GM12878 (cell line): ENCODE measurements around the gene RAB6D. TPM values are rescaled to one million over a fixed set of nuclear protein-coding genes. Genes with fewer than 3 reads are reported as not detected.

Experiments
- ATAC-seq: fragments of 200-7000 bp; cut with Tn5 transposase; 3 replicates; pipeline ENCODE4 v1.9.1; 2020; ENCODE audit warnings: mild to moderate bottlenecking, moderate library complexity
- BruUV-seq: library from RNA; stranded (reverse); fragments of 400-500 nt; replicated peaks from 2 replicates; lab custom pipeline; 2021; lab: Mats Ljungman, UMichigan
- CTCF ChIA-PET: fragments of 300-600 bp; sonication (Branson Sonifier 250); formaldehyde crosslinking; extraction: SDS; loops from one replicate; lab custom pipeline; 2021; ENCODE audit warnings: inconsistent platforms; lab: Yijun Ruan, JAX
- POLR2A ChIA-PET: fragments of 350-600 bp; formaldehyde crosslinking; extraction: SDS; loops from one replicate; lab custom pipeline; 2021; ENCODE audit warnings: inconsistent platforms; lab: Charles Lee
- RAD21 ChIA-PET: fragments of 300-600 bp; sonication (Branson Sonifier 250); formaldehyde crosslinking; loops from one replicate; lab custom pipeline; 2023; ENCODE audit warnings: antibody characterized with exemption; ENCODE audit not compliant: unreplicated experiment; lab: Charles Lee
- SMC1A ChIA-PET: fragments of 300-600 bp; sonication (Branson Sonifier 250); formaldehyde crosslinking; loops from one replicate; lab custom pipeline; 2023; ENCODE audit not compliant: unreplicated experiment, uncharacterized antibody; lab: Charles Lee
- DNase-seq: peaks from one replicate; pipeline ENCODE4 v3.0.0-alpha.2; 2011; ENCODE audit warnings: low read depth, low spot score
- FAIRE-seq: peaks from 3 replicates; lab custom pipeline; 2011; peaks lifted over from hg19 to GRCh38; lab: Jason Lieb, UNC
- H2AFZ ChIP-seq: 2 replicates; pipeline ENCODE4 v1.6.0; 2011; ENCODE audit warnings: low read depth, low read length, control low read depth; ENCODE audit not compliant: control insufficient read depth
- H3K27ac ChIP-seq: 2 replicates; pipeline ENCODE4 v1.5.1; 2011; ENCODE audit warnings: control low read depth; ENCODE audit not compliant: control insufficient read depth, insufficient read depth
- H3K27me3 ChIP-seq, 2 experiments: replicated peaks in 1 of 2; 2 replicates each; pipeline versions ENCODE4 v1.6.0 to v1.6.1; 2011; ENCODE audit warnings: low read length in 1 of 2; ENCODE audit not compliant: control insufficient read depth in 2 of 2, insufficient read depth in 2 of 2
- H3K36me3 ChIP-seq, 2 experiments: 2 replicates each; pipeline ENCODE4 v1.5.1; 2011; ENCODE audit warnings: low read length in 1 of 2; ENCODE audit not compliant: control insufficient read depth in 2 of 2, insufficient read depth in 2 of 2
- H3K4me1 ChIP-seq: 2 replicates; pipeline ENCODE4 v1.6.1; 2011; ENCODE audit warnings: mild to moderate bottlenecking, low read length, moderate library complexity, mixed read lengths; ENCODE audit not compliant: control insufficient read depth, insufficient read depth
- H3K4me2 ChIP-seq: 2 replicates; pipeline ENCODE4 v1.6.0; 2011; ENCODE audit warnings: control low read depth; ENCODE audit not compliant: control insufficient read depth, insufficient read depth
- H3K4me3 ChIP-seq: fragments of 200-600 bp; sonication (generic); 2 replicates; pipeline ENCODE4 v1.5.1; 2016
- H3K79me2 ChIP-seq: 2 replicates; pipeline ENCODE4 v1.6.0; 2011; ENCODE audit warnings: low read length; ENCODE audit not compliant: control insufficient read depth, insufficient read depth
- H3K9ac ChIP-seq: 2 replicates; pipeline ENCODE4 v1.8.0; 2011; ENCODE audit warnings: low read length, control low read depth, mixed read lengths; ENCODE audit not compliant: control insufficient read depth, insufficient read depth
- H3K9me3 ChIP-seq: replicated peaks from 3 replicates; pipeline ENCODE4 v1.5.1; 2011; ENCODE audit warnings: mild to moderate bottlenecking, low read length; ENCODE audit not compliant: control insufficient read depth, insufficient read depth
- H4K20me1 ChIP-seq: 2 replicates; pipeline ENCODE4 v1.6.0; 2011; ENCODE audit not compliant: control insufficient read depth, insufficient read depth
- BACH1 ChIP-seq: fragments of 450-650 bp; IDR thresholded peaks from 2 replicates; pipeline ENCODE4 v1.6.1; 2017; ENCODE audit warnings: mild to moderate bottlenecking, borderline replicate concordance
- BCLAF1 ChIP-seq: fragments of 450-650 bp; IDR thresholded peaks from 2 replicates; pipeline ENCODE4 v1.6.1; 2017; ENCODE audit warnings: antibody characterized with exemption, mild to moderate bottlenecking, moderate library complexity
- BHLHE40 ChIP-seq, 2 experiments: fragments of 450-650 bp in 1 of 2; IDR thresholded peaks; 2 replicates each; pipeline ENCODE4 v1.6.1; 2011 to 2017; ENCODE audit warnings: low read depth in 2 of 2, borderline replicate concordance in 1 of 2, improper control_type of control experiment in 1 of 2, low read length in 1 of 2, mild to moderate bottlenecking in 1 of 2
- CBFB ChIP-seq: IDR thresholded peaks from 2 replicates; pipeline ENCODE4 v1.6.1; 2016; ENCODE audit warnings: antibody characterized with exemption, low read depth
- CREB1 ChIP-seq: IDR thresholded peaks from 2 replicates; pipeline ENCODE4 v1.6.1; 2012; ENCODE audit warnings: low read depth, mild to moderate bottlenecking, inconsistent platforms
- EZH2 ChIP-seq: IDR thresholded peaks from 2 replicates; pipeline ENCODE4 v1.6.1; 2012; ENCODE audit warnings: low read depth, mild to moderate bottlenecking, control low read depth, inconsistent platforms, low read length, borderline replicate concordance; ENCODE audit not compliant: control insufficient read depth
- HDAC2 ChIP-seq: fragments of 200-600 bp; sonication (generic); IDR thresholded peaks from 2 replicates; pipeline ENCODE4 v1.6.1; 2017
- IRF3 ChIP-seq: fragments of 450-650 bp; IDR thresholded peaks from 2 replicates; pipeline ENCODE4 v1.6.1; 2014; ENCODE audit warnings: mild to moderate bottlenecking
- NR2C1 ChIP-seq: fragments of 450-650 bp; IDR thresholded peaks from 2 replicates; pipeline ENCODE4 v1.6.1; 2017; ENCODE audit warnings: antibody characterized with exemption, mild to moderate bottlenecking, moderate library complexity
- POU2F2 ChIP-seq: IDR thresholded peaks from 3 replicates; pipeline ENCODE4 v1.6.1; 2011; ENCODE audit warnings: low read depth, mild to moderate bottlenecking, low read length, borderline replicate concordance
- RAD21 ChIP-seq: IDR thresholded peaks from 2 replicates; pipeline ENCODE4 v1.6.1; 2011; ENCODE audit warnings: mild to moderate bottlenecking, low read depth, low read length, moderate library complexity; ENCODE audit not compliant: insufficient read depth
- SP1 ChIP-seq: IDR thresholded peaks from one replicate; pipeline ENCODE4 v1.6.1; 2011; ENCODE audit warnings: low read depth, low read length
- STAT1 ChIP-seq: fragments of 450-650 bp; conservative IDR thresholded peaks from 2 replicates; pipeline ENCODE4 v1.6.1; 2014; ENCODE audit warnings: antibody characterized with exemption, mild to moderate bottlenecking
- TARDBP ChIP-seq: IDR thresholded peaks from 2 replicates; pipeline ENCODE4 v1.6.1; 2016; ENCODE audit warnings: borderline replicate concordance
- ZBTB4 ChIP-seq: fragments of 450-650 bp; formaldehyde crosslinking; IDR thresholded peaks from 2 replicates; pipeline ENCODE4 v1.4.0; 2022; ENCODE audit warnings: mild to moderate bottlenecking, moderate library complexity
- ZNF217 ChIP-seq: fragments of 450-650 bp; IDR thresholded peaks from 2 replicates; pipeline ENCODE4 v1.6.1; 2017; ENCODE audit warnings: antibody characterized with exemption, mild to moderate bottlenecking
- ZNF24 ChIP-seq: fragments of 450-650 bp; IDR thresholded peaks from 2 replicates; pipeline ENCODE4 v1.6.1; 2017; ENCODE audit warnings: antibody characterized with exemption, mild to moderate bottlenecking
- ZZZ3 ChIP-seq: IDR thresholded peaks from 2 replicates; pipeline ENCODE4 v1.6.1; 2011; ENCODE audit warnings: low read depth; ENCODE audit not compliant: control insufficient read depth, insufficient read length
- WGBS: methylation state at CpG from one replicate; pipeline ENCODE4 v1.1.6; 2016; ENCODE audit warnings: low lambda C conversion rate; ENCODE audit not compliant: insufficient replicate concordance, insufficient coverage; ENCODE audit errors: missing lambda C conversion rate; 5-methylcytosine and 5-hydroxymethylcytosine counted together
- in situ Hi-C: fragments of 300-500 bp; cut with MboI; formaldehyde crosslinking; loops from 9 replicates; pipeline ENCODE4 v1.14.3; 2018; ENCODE audit warnings: mixed read lengths
- intact Hi-C: fragments of 100-400 bp; cut with micrococcal nuclease; formaldehyde crosslinking; loops from one replicate; pipeline ENCODE4 v1.14.2; 2022; ENCODE audit not compliant: unreplicated experiment
- polyA plus RNA-seq, 11 experiments: library from polyadenylated mRNA; depleted of rRNA in 4 of 11; unstranded in 6 of 11; stranded (reverse) in 5 of 11; fragments of >200 nt; fragmentation: Nextera tagmentation in 4 of 11; fragmentation: Illumina TruSeq in 1 of 11; extraction: Ambion mirVana in 4 of 11; extraction: Trizol in 1 of 11; gene quantifications; 1 replicate in 1 of 11; 2 replicates in 10 of 11; pipeline versions ENCODE4 v1.2.1 to v1.2.3, GENCODE V29; 2011 to 2016; ENCODE audit warnings: inconsistent platforms in 2 of 11, missing spikeins in 2 of 11, low read depth in 1 of 11
- total RNA-seq, 4 experiments: library from RNA; depleted of rRNA in 3 of 4; stranded (reverse); fragments of >200 nt in 3 of 4; fragmentation: Illumina TruSeq in 1 of 4; extraction: Trizol in 1 of 4; gene quantifications; 2 replicates each; pipeline versions ENCODE4 v1.2.1 to v1.2.3, GENCODE V29; 2013 to 2021

Gene RAB6D
- total and polyA plus RNA-seq, 10 of the 15 experiments (the other 5 are each of a cell fraction or from before 2014, with no cell fraction given): 0.03 to 0.11 (median 0.05) TPM; not detected in 6

GRCh38 chr2:131408207-131408606 is 44.2 kb upstream of the RAB6D start (continued):
- TF ChIP-seq ZBTB4 (CRISPR knock-in tag) (no peak), RAD21 (no peak), NR2C1 (no peak), SP1 (no peak), TARDBP (no peak), ZNF217 (no peak)

GRCh38 chr2:131404753-131405152 is 40.8 kb upstream of the RAB6D start:
- no peaks in the 10 kb centered on the region for H3K4me1 ChIP-seq
- ChIA-PET CTCF (interaction anchor here (1.1 to 1.6 kb wide), 2 partner anchors 17 to 251 kb away, joined by 3 read pairs; no protein-coding TSS in a partner anchor), SMC1A (interaction anchor here (2.2 kb wide), 1 partner anchor 9 kb away, joined by 6 read pairs; no protein-coding TSS in a partner anchor), POLR2A (no interaction called here), RAD21 (interaction anchor here (0.5 kb wide), 1 partner anchor 238 kb away, joined by 3 read pairs; no protein-coding TSS in a partner anchor)
- no peak for DNase-seq
- intact Hi-C loops: no loop called here
- WGBS: 42% methylated on average over 12 of the region's 12 CpGs
- H3K79me2 ChIP-seq: no peaks in the 10 kb centered on the region
- H3K36me3 ChIP-seq: no peaks in the 10 kb centered on the region
- no peak for ATAC-seq
- H3K9ac ChIP-seq: no peak overlapping the region
- H3K4me2 ChIP-seq: no peak overlapping the region
- H3K9me3 ChIP-seq: no peaks in the 10 kb centered on the region
- BruUV-seq: no TSS peak
- in situ Hi-C loops: loop anchor here (25.0 kb wide), 1 partner anchor 383 kb away; no protein-coding TSS in a partner anchor
- H3K27ac ChIP-seq: no peak overlapping the region
- peaks cover 1 to 2% of the 10 kb centered on the region in 2 experiments; a peak in 2 of 4 replicates for H3K27me3 ChIP-seq
- H2AFZ ChIP-seq: no peak overlapping the region
- FAIRE-seq: no peak
- H3K4me3 ChIP-seq: no peak overlapping the region
- H4K20me1 ChIP-seq: no peaks in the 10 kb centered on the region
- no peak for TF ChIP-seq CBFB
- TF ChIP-seq BACH1: no peak
- no peak for TF ChIP-seq ZNF24
- TF ChIP-seq IRF3: no peak
- no peak for TF ChIP-seq BHLHE40 (IDR thresholded peaks at IDR 0.05; ENCODE audit: borderline replicate concordance in 1 of 2, low read depth in 2 of 2, low read length in 1 of 2)
- no peak for TF ChIP-seq CREB1
- no peak for TF ChIP-seq STAT1
- no peak for TF ChIP-seq ZZZ3
- TF ChIP-seq EZH2: no peak
- TF ChIP-seq POU2F2: no peak
- TF ChIP-seq BCLAF1: no peak
- no peak for TF ChIP-seq HDAC2
